Mammary epithelial cell (primary cell): ENCODE results near the gene TK2.

ENCODE experiments used
- EZH2 ChIP-seq: IDR thresholded peaks from 2 replicates; pipeline ENCODE4 v1.6.1; 2012; ENCODE audit warnings: low read length, inconsistent platforms, borderline replicate concordance
- TF ChIP-seq, protein P1 (sequence below), 2 donors: IDR thresholded peaks in 1 of 2; conservative IDR thresholded peaks in 1 of 2; 2 replicates each; pipeline ENCODE4 v1.5.1; 2011 to 2012; ENCODE audit warnings: inconsistent platforms in 2 of 2, low read length in 2 of 2, mild to moderate bottlenecking in 2 of 2, control low read depth in 1 of 2, low read depth in 1 of 2; ENCODE audit not compliant: insufficient read depth in 1 of 2; ENCODE audit errors: extremely low read depth in 1 of 2

DNA sequence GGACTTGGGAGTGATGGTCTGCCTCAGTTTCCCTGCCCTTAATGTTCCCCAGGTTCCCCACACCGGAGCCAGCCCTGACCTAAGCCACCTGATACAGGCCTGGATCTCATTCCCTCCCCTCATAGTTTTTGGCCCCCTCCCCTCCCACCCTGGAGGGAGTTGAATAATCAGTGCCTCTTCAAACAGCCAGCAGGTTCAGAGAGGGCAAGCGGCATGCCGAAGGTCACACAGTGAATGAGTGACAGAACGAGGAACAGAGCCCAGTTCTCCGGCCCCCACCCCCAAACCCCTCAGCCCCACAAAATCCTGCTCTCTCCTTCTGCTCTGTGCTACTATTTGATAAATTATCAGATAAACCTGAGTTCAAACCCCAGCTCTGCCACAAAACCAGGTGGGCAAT lies 91.6 kb downstream of the TK2 start:
- TF ChIP-seq, protein P1, sequence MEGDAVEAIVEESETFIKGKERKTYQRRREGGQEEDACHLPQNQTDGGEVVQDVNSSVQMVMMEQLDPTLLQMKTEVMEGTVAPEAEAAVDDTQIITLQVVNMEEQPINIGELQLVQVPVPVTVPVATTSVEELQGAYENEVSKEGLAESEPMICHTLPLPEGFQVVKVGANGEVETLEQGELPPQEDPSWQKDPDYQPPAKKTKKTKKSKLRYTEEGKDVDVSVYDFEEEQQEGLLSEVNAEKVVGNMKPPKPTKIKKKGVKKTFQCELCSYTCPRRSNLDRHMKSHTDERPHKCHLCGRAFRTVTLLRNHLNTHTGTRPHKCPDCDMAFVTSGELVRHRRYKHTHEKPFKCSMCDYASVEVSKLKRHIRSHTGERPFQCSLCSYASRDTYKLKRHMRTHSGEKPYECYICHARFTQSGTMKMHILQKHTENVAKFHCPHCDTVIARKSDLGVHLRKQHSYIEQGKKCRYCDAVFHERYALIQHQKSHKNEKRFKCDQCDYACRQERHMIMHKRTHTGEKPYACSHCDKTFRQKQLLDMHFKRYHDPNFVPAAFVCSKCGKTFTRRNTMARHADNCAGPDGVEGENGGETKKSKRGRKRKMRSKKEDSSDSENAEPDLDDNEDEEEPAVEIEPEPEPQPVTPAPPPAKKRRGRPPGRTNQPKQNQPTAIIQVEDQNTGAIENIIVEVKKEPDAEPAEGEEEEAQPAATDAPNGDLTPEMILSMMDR (conservative IDR thresholded peaks at IDR 0.05 in 1 of 2, IDR thresholded peaks at IDR 0.05 in 1 of 2; ENCODE audit: extremely low read depth in 1 of 2, insufficient read depth in 1 of 2, low read depth in 1 of 2, low read length in 2 of 2) = no peak
- TF ChIP-seq EZH2 = no peak
